Right lung (tissue), 5 donors: ENCODE data around the gene PHKG2. TPM values are rescaled to one million over a fixed set of nuclear protein-coding genes. Genes with fewer than 3 reads are reported as not detected.

ENCODE experiments used
- DNase-seq, 2 donors: peaks; one replicate each; pipeline ENCODE4 v3.0.0-alpha.2; 2013
- polyA plus RNA-seq, 5 donors: library from polyadenylated mRNA; unstranded; fragments of 120-200 nt; gene quantifications; one replicate each; pipeline versions ENCODE4 v1.2.1 to v1.2.3, GENCODE V29; 2013; ENCODE audit warnings: inconsistent platforms in 1 of 5, low replicate concordance in 1 of 5; ENCODE audit not compliant: insufficient read length in 5 of 5, insufficient read depth in 1 of 5

The PHKG2 gene
- polyA plus RNA-seq, 5 donors: 20.8 to 34.9 (median 30.3) TPM

GRCh38 chr16:30787613-30788378, 39.6 kb downstream of the PHKG2 start:
- no peak for DNase-seq

- DNase-seq: no peak
These were observed 45.4 kb downstream of the PHKG2 start for GRCh38 chr16:30793508-30794069.

- DNase-seq: no peak
These were observed 46.4 kb downstream of the PHKG2 start for GRCh38 chr16:30794634-30795033.

- no peak for DNase-seq
These were observed 49.6 kb downstream of the PHKG2 start for GRCh38 chr16:30797670-30798309.

Other genes starting within 250 kb of the PHKG2 start
- 10 to 100 TPM; 28.3 to 49.8 (median 35.7) TPM for gene ZNF768, start 221.9 kb upstream of the PHKG2 start, polyA plus RNA-seq
- 10 to 100 TPM in 1 of 5 donors, 1 to 10 TPM in 4; 7.3 to 10.1 (median 8.8) TPM for gene ZNF747, start 213.6 kb upstream of the PHKG2 start, polyA plus RNA-seq
- 10 to 100 TPM in 4 of 5 donors, 1 to 10 TPM in 1; 9.8 to 15.3 (median 13.0) TPM for gene ZNF764, start 190.1 kb upstream of the PHKG2 start, polyA plus RNA-seq
- 10 to 100 TPM; 10.5 to 18.3 (median 11.2) TPM for gene ZNF688, start 176.7 kb upstream of the PHKG2 start, polyA plus RNA-seq
- 10 to 100 TPM; 22.3 to 29.1 (median 25.2) TPM for gene ZNF785, start 162.7 kb upstream of the PHKG2 start, polyA plus RNA-seq
- gene ZNF689, start 138.0 kb upstream of the PHKG2 start, polyA plus RNA-seq: 1 to 10 TPM; 8.3 to 9.9 (median 9.5) TPM
- 10 to 100 TPM; 38.7 to 48.3 (median 43.6) TPM for gene PRR14, start 97.5 kb upstream of the PHKG2 start, polyA plus RNA-seq
- 10 to 100 TPM; 45.0 to 78.2 (median 65.3) TPM for gene FBRS, start 90.0 kb upstream of the PHKG2 start, polyA plus RNA-seq
- 10 to 100 TPM; 30.1 to 41.0 (median 34.8) TPM for gene SRCAP, start 49.3 kb upstream of the PHKG2 start, polyA plus RNA-seq
- gene CFAP119, start 13.6 kb downstream of the PHKG2 start, polyA plus RNA-seq: 1 to 10 TPM; 4.0 to 8.1 (median 6.1) TPM
- 100 to 1,000 TPM in 2 of 5 donors, 10 to 100 TPM in 3; 89.0 to 108 (median 94.4) TPM for gene RNF40, start 13.9 kb downstream of the PHKG2 start, polyA plus RNA-seq
- gene ZNF629, start 38.8 kb downstream of the PHKG2 start, polyA plus RNA-seq: 10 to 100 TPM; 16.8 to 20.9 (median 18.1) TPM
- gene BCL7C, start 145.7 kb downstream of the PHKG2 start, polyA plus RNA-seq: 10 to 100 TPM; 37.5 to 61.4 (median 43.5) TPM
- gene CTF1, start 148.2 kb downstream of the PHKG2 start, polyA plus RNA-seq: 10 to 100 TPM in 3 of 5 donors, 1 to 10 TPM in 2; 7.8 to 12.5 (median 10.2) TPM
- gene FBXL19, start 175.1 kb downstream of the PHKG2 start, polyA plus RNA-seq: 10 to 100 TPM; 13.9 to 29.4 (median 18.1) TPM
- 10 to 100 TPM; 16.0 to 21.9 (median 19.8) TPM for gene ORAI3, start 200.6 kb downstream of the PHKG2 start, polyA plus RNA-seq
- 10 to 100 TPM; 11.5 to 19.7 (median 13.0) TPM for gene SETD1A, start 209.3 kb downstream of the PHKG2 start, polyA plus RNA-seq
- gene HSD3B7, start 236.8 kb downstream of the PHKG2 start, polyA plus RNA-seq: 1 to 10 TPM; 3.3 to 6.4 (median 4.5) TPM